HS-5 (cell line): ENCODE data around the gene CELF5.

ENCODE experiments used
- DNase-seq: peaks from one replicate; pipeline ENCODE4 v3.0.0-alpha.2; 2012; ENCODE audit warnings: low read depth

The CELF5 gene

DNA sequence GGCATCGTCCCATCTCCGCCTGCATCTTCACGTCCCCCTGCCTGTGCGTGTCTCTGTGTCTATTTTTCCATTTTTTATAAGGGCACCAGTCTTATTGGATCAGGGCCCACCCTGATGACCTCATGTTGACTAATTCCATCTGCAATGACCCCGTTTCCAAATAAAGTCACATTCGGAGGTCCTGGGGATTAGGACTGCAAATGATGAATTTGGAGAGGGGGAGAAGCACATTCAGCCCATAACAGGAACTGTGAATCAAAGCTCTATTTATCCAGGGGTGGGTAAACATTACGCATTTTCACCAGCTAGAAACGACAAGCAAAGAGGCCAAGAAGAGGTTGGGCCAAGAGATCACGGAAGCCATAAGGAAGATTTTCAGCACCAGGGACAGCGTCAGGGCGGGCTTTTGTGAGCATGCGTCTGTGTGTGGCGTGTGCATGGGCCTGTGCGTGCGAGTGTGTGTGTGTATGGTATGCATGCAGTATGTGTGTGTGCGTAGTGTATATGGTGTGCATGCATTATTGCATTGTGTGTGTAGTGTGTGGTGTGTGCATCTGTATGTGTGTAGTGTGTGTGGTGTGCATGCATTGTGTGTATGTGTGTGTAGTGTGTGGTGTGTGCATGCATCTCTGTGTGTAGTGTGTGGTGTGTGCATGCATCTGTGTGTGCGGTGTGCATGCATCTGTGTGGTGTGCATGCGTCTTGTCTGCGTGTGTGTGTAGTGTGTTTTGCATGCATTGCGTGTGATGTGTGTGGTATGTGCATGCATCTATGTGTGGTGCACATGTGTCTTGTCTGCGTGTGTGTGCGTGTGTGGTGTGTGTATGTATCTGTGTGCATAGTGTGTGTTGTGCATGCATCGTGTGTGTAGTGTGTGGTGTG lies 19.6 kb downstream of the CELF5 start:
- DNase-seq: no peak

- DNase-seq: no peak
Measured at GRCh38 chr19:3245050-3245449, 20.6 kb downstream of the CELF5 start.

DNA sequence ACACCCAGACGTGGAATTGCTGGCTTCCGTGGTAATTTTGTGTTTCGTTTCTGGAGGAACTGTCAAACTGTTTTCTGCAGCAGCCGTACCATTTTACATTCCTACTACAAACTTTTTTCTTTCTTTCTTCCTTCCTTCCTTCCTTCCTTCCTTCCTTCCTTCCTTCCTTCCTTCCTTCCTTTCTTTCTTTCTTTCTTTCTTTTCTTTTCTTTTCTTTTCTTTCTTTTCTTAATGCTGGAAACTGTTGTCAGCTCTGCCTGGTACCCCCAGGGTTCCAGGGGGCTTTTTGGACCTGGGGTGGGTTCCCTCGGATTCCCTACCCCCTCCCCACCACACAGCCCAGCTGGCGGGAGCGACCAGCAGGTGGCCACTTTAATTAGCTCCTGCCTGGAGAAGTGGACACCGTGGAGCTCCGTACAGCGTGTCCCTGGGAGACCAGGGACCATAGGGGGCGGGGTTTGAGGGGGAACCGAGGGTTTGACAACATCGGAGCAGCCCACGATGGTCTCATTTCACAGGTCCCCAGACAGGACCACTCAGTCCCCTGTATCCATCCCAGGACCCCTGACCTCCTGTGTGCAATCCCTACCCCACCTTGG lies 24.4 kb downstream of the CELF5 start:
- DNase-seq: no peak

DNA sequence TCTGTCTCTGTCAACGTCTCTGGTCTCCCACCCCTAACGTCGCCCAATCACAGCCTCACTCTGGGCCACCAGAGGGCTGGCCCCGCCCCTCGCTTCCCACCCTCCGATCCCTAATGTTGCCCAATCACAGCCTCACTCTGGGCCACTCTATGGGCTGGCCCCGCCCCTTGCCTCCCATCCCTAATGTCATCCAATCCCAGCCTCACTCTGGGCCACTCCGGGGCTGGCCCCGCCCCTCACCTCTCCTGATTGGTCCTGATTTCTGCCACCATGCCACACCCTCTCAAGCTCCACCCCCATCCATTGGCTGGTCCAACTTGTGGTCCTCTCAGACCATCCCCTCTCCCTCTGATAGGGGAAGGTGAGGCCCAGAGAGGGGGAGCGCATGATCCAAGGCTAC lies 24.9 kb downstream of the CELF5 start:
- DNase-seq: no peak

- DNase-seq: no peak
Measured at GRCh38 chr19:3250675-3251074, 26.2 kb downstream of the CELF5 start.

- no peak for DNase-seq
Measured at GRCh38 chr19:3251229-3251628, 26.8 kb downstream of the CELF5 start.

- DNase-seq: no peak
Measured at GRCh38 chr19:3252650-3253049, 28.2 kb downstream of the CELF5 start.

DNA sequence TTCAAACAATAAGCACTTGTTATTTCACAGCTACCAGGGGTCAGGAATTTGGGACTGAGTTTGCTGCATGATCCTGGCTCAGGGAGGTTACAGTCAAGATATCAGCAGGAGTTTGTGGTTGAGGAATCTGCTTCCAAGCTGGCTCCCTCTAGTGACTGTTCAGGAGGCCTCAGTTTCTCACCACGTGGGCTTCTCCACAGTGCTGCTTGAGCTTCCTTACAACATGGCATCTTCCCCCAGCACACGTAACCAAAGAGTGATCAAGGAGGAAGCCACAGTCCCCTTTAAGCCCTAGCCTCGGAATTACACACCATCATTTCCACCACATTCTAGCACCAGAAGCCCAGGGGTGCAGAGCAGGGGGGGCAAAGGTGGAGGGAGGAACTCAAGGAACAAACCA lies 28.8 kb downstream of the CELF5 start:
- DNase-seq: no peak

DNA sequence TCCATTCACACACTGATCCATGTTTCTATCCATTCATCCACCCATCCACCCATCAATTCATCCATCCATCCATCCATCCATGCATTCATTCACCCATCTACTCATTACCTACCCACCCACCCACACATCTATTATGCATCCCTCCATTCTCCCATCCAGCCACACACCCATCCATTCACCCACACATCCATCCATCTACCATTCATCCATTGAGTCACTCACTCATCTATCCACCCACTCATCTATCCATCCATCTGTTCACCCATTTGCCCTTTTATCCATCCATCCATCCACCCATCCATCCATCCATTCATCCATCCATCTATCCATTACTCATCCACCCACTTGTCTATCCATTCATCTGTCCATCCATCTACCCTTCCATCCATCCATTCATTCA lies 30.1 kb downstream of the CELF5 start:
- no peak for DNase-seq

GRCh38 chr19:3257071-3257470 lies 32.6 kb downstream of the CELF5 start:
- no peak for DNase-seq

GRCh38 chr19:3262362-3262761 lies 37.9 kb downstream of the CELF5 start:
- no peak for DNase-seq

GRCh38 chr19:3263866-3264265 lies 39.4 kb downstream of the CELF5 start:
- no peak for DNase-seq

DNA sequence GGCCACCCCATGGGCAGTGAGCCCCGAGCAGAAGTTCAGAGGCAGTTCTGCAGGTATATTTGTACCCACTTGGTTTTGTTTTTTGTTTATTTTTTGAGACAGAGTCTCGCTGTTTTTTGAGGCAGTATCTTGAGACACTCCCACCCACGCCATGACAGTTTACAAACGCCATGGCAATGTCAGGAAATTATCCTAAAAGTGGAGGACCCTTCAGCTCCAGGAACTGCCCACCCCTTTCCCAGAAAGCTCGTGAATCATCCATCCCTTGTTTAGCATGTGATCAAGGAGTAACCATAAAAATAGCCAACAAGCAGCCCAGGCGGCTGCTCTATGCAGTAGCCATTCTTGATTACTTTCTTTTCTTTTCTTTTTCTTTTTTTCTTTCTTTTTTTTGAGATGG lies 41.0 kb downstream of the CELF5 start:
- no peak for DNase-seq

- DNase-seq: no peak
Measured at GRCh38 chr19:3266092-3266693, 41.7 kb downstream of the CELF5 start.

GRCh38 chr19:3266792-3267514 lies 42.5 kb downstream of the CELF5 start:
- DNase-seq: no peak

DNA sequence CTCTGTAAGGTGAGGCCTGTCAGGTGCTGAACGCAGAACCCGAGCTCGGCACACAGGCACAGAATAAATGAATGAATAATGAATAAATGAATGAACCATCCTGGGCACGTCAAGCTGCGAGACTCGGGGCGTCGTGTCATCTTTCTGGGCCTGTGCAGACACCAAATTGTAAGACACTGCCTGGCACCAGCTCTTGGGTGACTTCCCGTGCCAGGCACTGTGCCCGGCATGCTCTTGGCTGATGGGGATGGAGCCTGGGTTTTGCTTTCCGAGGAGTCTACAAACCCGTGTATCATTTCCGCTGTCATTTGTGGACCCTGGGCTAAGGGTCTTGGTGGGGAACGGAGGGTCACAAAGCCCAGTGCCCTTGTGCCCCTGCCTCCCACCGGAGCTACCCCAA lies 43.9 kb downstream of the CELF5 start:
- no peak for DNase-seq

DNA sequence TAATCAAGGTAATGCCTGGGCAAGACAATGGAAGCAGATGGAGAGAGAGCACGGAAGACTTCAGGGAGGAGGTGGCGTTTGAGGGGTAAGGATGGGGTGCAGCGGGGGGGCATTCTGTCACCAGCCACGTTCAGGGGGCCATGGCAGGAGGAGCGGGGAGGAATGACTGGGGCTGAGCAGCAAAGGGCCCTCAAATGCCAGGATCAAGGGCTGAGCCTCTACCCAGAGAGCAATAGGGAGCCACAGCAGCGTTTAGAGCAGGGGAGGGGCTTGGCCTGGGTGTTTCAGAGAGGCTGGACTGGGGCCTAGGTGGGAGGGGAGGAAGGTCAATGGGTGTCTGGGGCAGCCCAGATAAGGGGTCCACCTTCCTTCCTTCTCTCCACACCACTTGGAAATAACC lies 44.3 kb downstream of the CELF5 start:
- DNase-seq: no peak

- DNase-seq: no peak
Measured at GRCh38 chr19:3269916-3270671, 45.6 kb downstream of the CELF5 start.

- peak; percentile 14 for DNase-seq
Measured at GRCh38 chr19:3270902-3271301, 46.4 kb downstream of the CELF5 start.

DNA sequence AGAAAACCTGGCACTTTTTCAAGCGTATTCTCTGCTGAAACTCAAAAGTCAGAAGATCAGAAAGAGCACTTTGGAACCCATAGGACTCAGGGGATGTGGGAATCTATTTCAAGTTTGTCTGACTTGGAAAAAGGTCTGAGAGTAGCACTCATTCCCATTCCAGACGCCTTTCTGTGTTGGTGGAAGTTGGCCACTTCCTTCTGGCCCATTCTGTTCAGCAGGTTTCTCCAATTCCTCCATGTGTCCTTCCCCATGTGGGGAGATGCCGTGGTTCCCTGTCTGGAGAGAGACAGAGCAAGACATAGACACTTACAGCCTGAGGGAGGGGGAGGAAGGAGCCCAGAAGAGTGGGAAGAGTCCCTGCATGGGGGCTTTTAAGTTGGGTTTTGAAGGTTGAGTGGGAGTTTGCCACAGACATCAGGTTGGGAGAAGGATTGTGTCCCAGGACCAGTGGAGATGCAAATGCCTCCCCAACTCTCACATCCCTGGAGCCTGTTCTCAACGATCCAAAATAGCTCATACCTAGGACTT lies 48.0 kb downstream of the CELF5 start:
- no peak for DNase-seq

DNA sequence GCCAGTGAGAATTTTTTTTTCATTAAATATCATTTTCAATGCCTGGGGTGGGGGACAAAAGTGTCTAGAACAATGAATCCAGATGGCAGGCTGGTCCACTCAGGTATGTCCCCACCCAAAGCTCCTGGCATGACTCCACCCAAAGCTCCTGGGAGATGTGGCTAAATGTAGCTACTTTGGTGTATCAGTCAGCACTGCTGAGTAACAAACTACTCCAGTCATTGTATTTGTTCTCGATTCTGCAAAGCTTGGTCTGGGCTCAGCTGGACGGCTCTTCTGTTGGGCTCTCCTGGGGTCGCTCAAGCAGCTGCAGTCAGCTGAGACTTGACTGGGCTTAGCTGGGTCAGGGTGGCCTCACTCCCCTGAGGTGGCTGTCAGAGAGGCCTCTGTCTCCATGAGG lies 48.5 kb downstream of the CELF5 start:
- no peak for DNase-seq
